DND-41 (cell line): ENCODE measurements around the gene HBG1.

Experiments used
- EZH2 ChIP-seq: IDR thresholded peaks from 3 replicates; pipeline ENCODE4 v1.6.1; 2012; ENCODE audit warnings: borderline replicate concordance, low read depth, mild to moderate bottlenecking, moderate library complexity, low read length, inconsistent platforms; ENCODE audit not compliant: severe bottlenecking
- TF ChIP-seq, protein P1 (sequence below): IDR thresholded peaks from 2 replicates; pipeline ENCODE4 v1.5.1; 2012; ENCODE audit warnings: borderline replicate concordance, low read length, moderate library complexity, mild to moderate bottlenecking; ENCODE audit not compliant: poor library complexity, severe bottlenecking; ENCODE audit errors: extremely low read depth

DNA sequence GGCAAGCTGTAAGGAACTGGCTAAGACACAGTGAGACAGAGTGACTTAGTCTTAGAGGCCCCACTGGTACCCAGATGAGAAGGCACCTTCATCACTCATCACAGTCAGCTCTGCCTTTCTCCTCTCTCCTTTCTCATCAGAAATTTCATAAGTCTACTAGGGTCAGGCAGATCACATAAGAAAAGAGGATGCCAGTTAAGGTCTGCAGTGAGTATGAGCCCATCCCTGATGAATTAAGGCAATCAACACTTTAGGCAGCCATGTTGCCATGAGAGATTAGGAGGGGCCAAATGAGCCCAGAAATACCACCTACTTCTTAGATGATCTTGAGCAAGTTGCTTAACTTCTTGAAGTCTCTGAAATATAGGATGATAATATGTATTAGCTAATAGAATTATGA is 31.9 kb upstream of the HBG1 start:
- TF ChIP-seq, protein P1, sequence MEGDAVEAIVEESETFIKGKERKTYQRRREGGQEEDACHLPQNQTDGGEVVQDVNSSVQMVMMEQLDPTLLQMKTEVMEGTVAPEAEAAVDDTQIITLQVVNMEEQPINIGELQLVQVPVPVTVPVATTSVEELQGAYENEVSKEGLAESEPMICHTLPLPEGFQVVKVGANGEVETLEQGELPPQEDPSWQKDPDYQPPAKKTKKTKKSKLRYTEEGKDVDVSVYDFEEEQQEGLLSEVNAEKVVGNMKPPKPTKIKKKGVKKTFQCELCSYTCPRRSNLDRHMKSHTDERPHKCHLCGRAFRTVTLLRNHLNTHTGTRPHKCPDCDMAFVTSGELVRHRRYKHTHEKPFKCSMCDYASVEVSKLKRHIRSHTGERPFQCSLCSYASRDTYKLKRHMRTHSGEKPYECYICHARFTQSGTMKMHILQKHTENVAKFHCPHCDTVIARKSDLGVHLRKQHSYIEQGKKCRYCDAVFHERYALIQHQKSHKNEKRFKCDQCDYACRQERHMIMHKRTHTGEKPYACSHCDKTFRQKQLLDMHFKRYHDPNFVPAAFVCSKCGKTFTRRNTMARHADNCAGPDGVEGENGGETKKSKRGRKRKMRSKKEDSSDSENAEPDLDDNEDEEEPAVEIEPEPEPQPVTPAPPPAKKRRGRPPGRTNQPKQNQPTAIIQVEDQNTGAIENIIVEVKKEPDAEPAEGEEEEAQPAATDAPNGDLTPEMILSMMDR: no peak
- TF ChIP-seq EZH2: no peak
